ENCODE measurements around the gene TAS2R3. TPM values are rescaled to one million over a fixed set of nuclear protein-coding genes. Genes with fewer than 3 reads are reported as not detected.

The TAS2R3 gene, protein sequence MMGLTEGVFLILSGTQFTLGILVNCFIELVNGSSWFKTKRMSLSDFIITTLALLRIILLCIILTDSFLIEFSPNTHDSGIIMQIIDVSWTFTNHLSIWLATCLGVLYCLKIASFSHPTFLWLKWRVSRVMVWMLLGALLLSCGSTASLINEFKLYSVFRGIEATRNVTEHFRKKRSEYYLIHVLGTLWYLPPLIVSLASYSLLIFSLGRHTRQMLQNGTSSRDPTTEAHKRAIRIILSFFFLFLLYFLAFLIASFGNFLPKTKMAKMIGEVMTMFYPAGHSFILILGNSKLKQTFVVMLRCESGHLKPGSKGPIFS
- 1 to 10 TPM in 1 of 2 donors, under 1 TPM in 1; 0.47 to 4.1 TPM for total RNA-seq
- polyA plus RNA-seq, result not detected

DNA sequence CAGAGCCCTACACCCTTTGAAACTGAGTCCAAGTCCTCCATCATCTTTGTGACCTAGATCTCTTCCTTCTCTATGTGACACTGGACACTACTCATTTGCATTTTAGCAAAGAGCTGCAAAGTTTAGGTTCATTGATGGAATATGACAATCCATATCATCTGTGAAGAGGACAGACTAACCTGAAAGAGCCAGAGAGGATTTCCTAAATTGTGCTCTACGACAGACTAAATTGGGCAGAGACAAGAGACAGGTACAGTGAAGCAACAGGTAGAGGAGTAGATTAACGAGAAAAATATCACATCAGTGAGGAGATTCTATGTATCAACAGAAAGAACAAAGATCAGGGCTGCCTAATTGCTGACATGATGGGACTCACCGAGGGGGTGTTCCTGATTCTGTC lies at the start of gene TAS2R3:
Gene TAS2R3 (plus strand): TSS at position 301 of the 400 bp plus-strand sequence. CDS start 62 bp downstream, at position 363.
- WGBS, result 97% methylated on average over 3 of the region's 3 CpGs
- DNase-seq (ENCODE audit: low spot score), result no peak

DNA sequence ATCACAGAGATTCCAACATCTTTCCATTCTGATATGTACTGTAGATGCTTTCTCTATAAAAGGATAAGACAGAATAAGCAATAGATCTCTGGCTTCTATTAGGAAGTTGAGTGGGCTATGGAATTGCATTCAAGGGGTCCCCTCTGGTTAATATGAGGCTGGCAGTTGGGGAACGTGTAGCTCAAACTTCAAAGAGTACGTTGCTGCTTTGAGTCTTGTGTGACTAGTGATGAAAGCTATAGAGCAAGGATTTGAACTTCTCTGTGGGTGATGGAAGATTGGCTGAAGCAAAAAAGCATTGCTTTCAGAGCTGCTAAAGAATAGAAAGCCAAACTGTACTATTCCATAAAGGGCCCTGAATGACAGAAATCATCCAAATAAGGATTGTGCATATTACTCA lies 49.3 kb upstream of the TAS2R3 start:
- no peaks in the 10 kb centered on the region for H3K9me3 ChIP-seq (ENCODE audit: control insufficient read depth in 4 of 4, low read length in 3 of 4)
- H3K4me1 ChIP-seq (ENCODE audit: control insufficient read depth in 4 of 4, insufficient read depth in 4 of 4, low read length in 3 of 4), result no peaks in the 10 kb centered on the region
- H3K9ac ChIP-seq (ENCODE audit: low read depth in 1 of 2, low read length in 2 of 2), result no peak overlapping the region
- 89% methylated on average over 2 of the region's 2 CpGs for WGBS
- H3K27ac ChIP-seq (ENCODE audit: low read depth in 1 of 2, low read length in 2 of 2), result no peak overlapping the region
- TF ChIP-seq RXRA (IDR thresholded peaks at IDR 0.05), result no peak
- no peak for TF ChIP-seq RAD21 (IDR thresholded peaks at IDR 0.05)
- no peak for TF ChIP-seq SP1 (IDR thresholded peaks at IDR 0.05)
- TF ChIP-seq TAF1 (conservative IDR thresholded peaks at IDR 0.05), result no peak
- no peak for TF ChIP-seq GABPA (IDR thresholded peaks at IDR 0.05 in 1 of 2, conservative IDR thresholded peaks at IDR 0.05 in 1 of 2)
- no peak for TF ChIP-seq EGR1 (IDR thresholded peaks at IDR 0.05; ENCODE audit: low read depth in 2 of 2)
- TF ChIP-seq NR2F2 (IDR thresholded peaks at IDR 0.05), result no peak
- TF ChIP-seq, protein P1, sequence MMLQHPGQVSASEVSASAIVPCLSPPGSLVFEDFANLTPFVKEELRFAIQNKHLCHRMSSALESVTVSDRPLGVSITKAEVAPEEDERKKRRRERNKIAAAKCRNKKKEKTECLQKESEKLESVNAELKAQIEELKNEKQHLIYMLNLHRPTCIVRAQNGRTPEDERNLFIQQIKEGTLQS (IDR thresholded peaks at IDR 0.05), result no peak
- no peak for TF ChIP-seq JUND (IDR thresholded peaks at IDR 0.05)
- TF ChIP-seq, protein P2, sequence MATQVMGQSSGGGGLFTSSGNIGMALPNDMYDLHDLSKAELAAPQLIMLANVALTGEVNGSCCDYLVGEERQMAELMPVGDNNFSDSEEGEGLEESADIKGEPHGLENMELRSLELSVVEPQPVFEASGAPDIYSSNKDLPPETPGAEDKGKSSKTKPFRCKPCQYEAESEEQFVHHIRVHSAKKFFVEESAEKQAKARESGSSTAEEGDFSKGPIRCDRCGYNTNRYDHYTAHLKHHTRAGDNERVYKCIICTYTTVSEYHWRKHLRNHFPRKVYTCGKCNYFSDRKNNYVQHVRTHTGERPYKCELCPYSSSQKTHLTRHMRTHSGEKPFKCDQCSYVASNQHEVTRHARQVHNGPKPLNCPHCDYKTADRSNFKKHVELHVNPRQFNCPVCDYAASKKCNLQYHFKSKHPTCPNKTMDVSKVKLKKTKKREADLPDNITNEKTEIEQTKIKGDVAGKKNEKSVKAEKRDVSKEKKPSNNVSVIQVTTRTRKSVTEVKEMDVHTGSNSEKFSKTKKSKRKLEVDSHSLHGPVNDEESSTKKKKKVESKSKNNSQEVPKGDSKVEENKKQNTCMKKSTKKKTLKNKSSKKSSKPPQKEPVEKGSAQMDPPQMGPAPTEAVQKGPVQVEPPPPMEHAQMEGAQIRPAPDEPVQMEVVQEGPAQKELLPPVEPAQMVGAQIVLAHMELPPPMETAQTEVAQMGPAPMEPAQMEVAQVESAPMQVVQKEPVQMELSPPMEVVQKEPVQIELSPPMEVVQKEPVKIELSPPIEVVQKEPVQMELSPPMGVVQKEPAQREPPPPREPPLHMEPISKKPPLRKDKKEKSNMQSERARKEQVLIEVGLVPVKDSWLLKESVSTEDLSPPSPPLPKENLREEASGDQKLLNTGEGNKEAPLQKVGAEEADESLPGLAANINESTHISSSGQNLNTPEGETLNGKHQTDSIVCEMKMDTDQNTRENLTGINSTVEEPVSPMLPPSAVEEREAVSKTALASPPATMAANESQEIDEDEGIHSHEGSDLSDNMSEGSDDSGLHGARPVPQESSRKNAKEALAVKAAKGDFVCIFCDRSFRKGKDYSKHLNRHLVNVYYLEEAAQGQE (IDR thresholded peaks at IDR 0.05), result no peak
- H3K4me3 ChIP-seq (ENCODE audit: low read depth in 1 of 3, low read length in 3 of 3), result no peak overlapping the region
- DNase-seq (ENCODE audit: low spot score), result no peak
- no peaks in the 10 kb centered on the region for H3K36me3 ChIP-seq (ENCODE audit: control insufficient read depth in 4 of 4, insufficient read depth in 3 of 4, low read depth in 1 of 4, low read length in 3 of 4)
- H3K27me3 ChIP-seq (ENCODE audit: control insufficient read depth in 4 of 4, insufficient read depth in 4 of 4, low read length in 3 of 4), result no peaks in the 10 kb centered on the region

More for the DNA sequence above, at the start of gene TAS2R3:
- Histone ChIP-seq H3K4me3 (ENCODE audit: low read depth in 1 of 3, low read length in 3 of 3) (no peak within 1 kb of the TSS), H3K9me3 (ENCODE audit: control insufficient read depth in 4 of 4, low read length in 3 of 4) (no peaks in the 10 kb centered on the region), H3K27me3 (ENCODE audit: control insufficient read depth in 4 of 4, insufficient read depth in 4 of 4, low read length in 3 of 4) (no peaks in the 10 kb centered on the region), H3K27ac (ENCODE audit: low read depth in 1 of 2, low read length in 2 of 2) (no peak within 1 kb of the TSS), H3K4me1 (ENCODE audit: control insufficient read depth in 4 of 4, insufficient read depth in 4 of 4, low read length in 3 of 4) (no peaks in the 10 kb centered on the region), H3K36me3 (ENCODE audit: control insufficient read depth in 4 of 4, insufficient read depth in 3 of 4, low read depth in 1 of 4, low read length in 3 of 4) (peaks cover 3 to 25% (median 12%) of the 10 kb centered on the region in 4 donors), H3K9ac (ENCODE audit: low read depth in 1 of 2, low read length in 2 of 2) (no peak within 1 kb of the TSS)
- no peak for TF ChIP-seq JUND (IDR thresholded peaks at IDR 0.05)
- TF ChIP-seq, protein P2 (IDR thresholded peaks at IDR 0.05), result no peak
- TF ChIP-seq YY1 (IDR thresholded peaks at IDR 0.05), result no peak
- no peak for TF ChIP-seq HNF4A (conservative IDR thresholded peaks at IDR 0.05)
